ENCODE measurements around the gene CD276. TPM values are rescaled to one million over a fixed set of nuclear protein-coding genes. Genes with fewer than 3 reads are reported as not detected.
"Not testable (repeated sequence)": the region's sequence is repeated elsewhere in the genome, so short reads cannot be mapped to it uniquely, and the experiment has no call there.

CD276 gene
- total RNA-seq = not detected

- peak; percentile 64 for ATAC-seq
- H3K27me3 Mint-ChIP-seq (ENCODE audit: low read depth) = peaks cover 75% of the 10 kb centered on the region
- CTCF ChIA-PET = interaction anchor here (0.8 to 4.4 kb wide), 4 partner anchors 16 to 47 kb away, joined by 3 to 25 read pairs (median 7); no protein-coding TSS in a partner anchor
- no peak within 1 kb of the TSS for H3K4me3 Mint-ChIP-seq
- peak; percentile 20 for DNase-seq
- POLR2A ChIA-PET = no interaction called here
- no peaks in the 10 kb centered on the region for H3K36me3 Mint-ChIP-seq (ENCODE audit: low read depth)
- no peak within 1 kb of the TSS for H3K27ac Mint-ChIP-seq
- H3K9me3 Mint-ChIP-seq (ENCODE audit: insufficient read depth) = no peaks in the 10 kb centered on the region
- H3K4me1 Mint-ChIP-seq (ENCODE audit: low read depth) = peaks cover 11% of the 10 kb centered on the region
These were observed at the start of gene CD276 for GRCh38 chr15:73683777-73684580. Gene CD276, plus strand, starts transcription at chr15:73684383. Its CDS starts 15,257 bp downstream, at chr15:73699640.

DNA sequence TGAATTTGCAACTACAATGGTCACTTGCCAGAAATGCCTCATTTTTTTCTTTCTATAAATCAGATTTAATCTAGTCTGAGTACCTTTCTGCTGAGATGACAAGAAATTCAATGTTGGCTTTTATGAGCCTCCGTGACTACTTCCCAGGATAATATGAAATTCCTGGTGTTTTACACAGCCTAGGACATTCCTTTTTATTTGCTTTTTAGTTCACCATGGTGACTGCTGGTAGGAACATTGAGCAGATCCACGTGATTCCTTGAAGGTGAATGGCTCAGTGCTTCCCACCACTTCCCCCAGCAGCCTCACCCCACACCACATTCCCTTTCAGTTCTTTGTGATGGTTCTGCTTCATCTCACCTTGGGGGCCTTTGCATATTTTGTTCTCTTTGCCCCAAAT lies 46.7 kb upstream of the CD276 start:
- H3K27me3 Mint-ChIP-seq (ENCODE audit: low read depth) = peaks cover 26% of the 10 kb centered on the region
- no peaks in the 10 kb centered on the region for H3K36me3 Mint-ChIP-seq (ENCODE audit: low read depth)
- peaks cover 11% of the 10 kb centered on the region for H3K4me1 Mint-ChIP-seq (ENCODE audit: low read depth)
- ChIA-PET POLR2A (interaction anchor here (0.6 to 1.2 kb wide), 2 partner anchors 77 to 335 kb away, joined by 3 to 4 read pairs; no protein-coding TSS in a partner anchor), CTCF (interaction anchor here (0.8 to 10.1 kb wide), 28 partner anchors 9 to 360 kb away, joined by 3 to 228 read pairs (median 14); partner anchors contain the start of gene CD276)
- H3K9me3 Mint-ChIP-seq (ENCODE audit: insufficient read depth) = no peaks in the 10 kb centered on the region
- no peak for ATAC-seq
- no peak overlapping the region for H3K4me3 Mint-ChIP-seq
- H3K27ac Mint-ChIP-seq = no peak overlapping the region
- no peak for DNase-seq

GRCh38 chr15:73639464-73639863 lies 44.7 kb upstream of the CD276 start:
- H3K36me3 Mint-ChIP-seq (ENCODE audit: low read depth); DNase-seq; H3K4me1 Mint-ChIP-seq (ENCODE audit: low read depth): not testable (repeated sequence)

GRCh38 chr15:73647259-73648013 lies 36.7 kb upstream of the CD276 start:
- H3K9me3 Mint-ChIP-seq (ENCODE audit: insufficient read depth) = no peaks in the 10 kb centered on the region
- CTCF ChIA-PET = interaction anchor here (3.1 kb wide), 1 partner anchor 11 kb away, joined by 18 read pairs; no protein-coding TSS in a partner anchor
- ATAC-seq = no peak

More at GRCh38 chr15:73639464-73639863, 44.7 kb upstream of the CD276 start:
- peaks cover 27% of the 10 kb centered on the region for H3K27me3 Mint-ChIP-seq (ENCODE audit: low read depth)
- CTCF ChIA-PET = interaction anchor here (0.7 to 10.1 kb wide), 4 partner anchors 32 to 65 kb away, joined by 3 to 228 read pairs (median 4); no protein-coding TSS in a partner anchor
- H3K9me3 Mint-ChIP-seq (ENCODE audit: insufficient read depth); H3K27ac Mint-ChIP-seq; H3K4me3 Mint-ChIP-seq; ATAC-seq; POLR2A ChIA-PET: not testable (repeated sequence)

GRCh38 chr15:73648014-73648295 lies 36.2 kb upstream of the CD276 start:
- ChIA-PET POLR2A (no interaction called here), CTCF (interaction anchor here (3.1 kb wide), 1 partner anchor 11 kb away, joined by 18 read pairs; no protein-coding TSS in a partner anchor)
- H3K4me1 Mint-ChIP-seq (ENCODE audit: low read depth) = peaks cover 6% of the 10 kb centered on the region
- ATAC-seq (no peak), DNase-seq (no peak)
- no peaks in the 10 kb centered on the region for H3K36me3 Mint-ChIP-seq (ENCODE audit: low read depth)
- no peak overlapping the region for H3K27ac Mint-ChIP-seq
- H3K27me3 Mint-ChIP-seq (ENCODE audit: low read depth) = peaks cover 14% of the 10 kb centered on the region
- H3K9me3 Mint-ChIP-seq (ENCODE audit: insufficient read depth) = no peaks in the 10 kb centered on the region
- no peak overlapping the region for H3K4me3 Mint-ChIP-seq

More at GRCh38 chr15:73647259-73648013, 36.7 kb upstream of the CD276 start:
- no peak overlapping the region for H3K4me3 Mint-ChIP-seq
- H3K27ac Mint-ChIP-seq = no peak overlapping the region
- peaks cover 14% of the 10 kb centered on the region for H3K27me3 Mint-ChIP-seq (ENCODE audit: low read depth)
- H3K36me3 Mint-ChIP-seq (ENCODE audit: low read depth) = no peaks in the 10 kb centered on the region
- POLR2A ChIA-PET = no interaction called here
- peaks cover 6% of the 10 kb centered on the region for H3K4me1 Mint-ChIP-seq (ENCODE audit: low read depth)
- DNase-seq = no peak

- H3K4me3 Mint-ChIP-seq = no peak overlapping the region
- no peaks in the 10 kb centered on the region for H3K36me3 Mint-ChIP-seq (ENCODE audit: low read depth)
- no peak for DNase-seq
- ChIA-PET CTCF (interaction anchor here (0.7 to 1.7 kb wide), 6 partner anchors 10 to 54 kb away, joined by 3 to 13 read pairs (median 3); no protein-coding TSS in a partner anchor), POLR2A (no interaction called here)
- no peak overlapping the region for H3K27ac Mint-ChIP-seq
- peaks cover 6% of the 10 kb centered on the region for H3K4me1 Mint-ChIP-seq (ENCODE audit: low read depth)
- H3K9me3 Mint-ChIP-seq (ENCODE audit: insufficient read depth) = no peaks in the 10 kb centered on the region
- peaks cover 18% of the 10 kb centered on the region for H3K27me3 Mint-ChIP-seq (ENCODE audit: low read depth)
- ATAC-seq = no peak
These were observed 33.6 kb upstream of the CD276 start for GRCh38 chr15:73650416-73651126.

DNA sequence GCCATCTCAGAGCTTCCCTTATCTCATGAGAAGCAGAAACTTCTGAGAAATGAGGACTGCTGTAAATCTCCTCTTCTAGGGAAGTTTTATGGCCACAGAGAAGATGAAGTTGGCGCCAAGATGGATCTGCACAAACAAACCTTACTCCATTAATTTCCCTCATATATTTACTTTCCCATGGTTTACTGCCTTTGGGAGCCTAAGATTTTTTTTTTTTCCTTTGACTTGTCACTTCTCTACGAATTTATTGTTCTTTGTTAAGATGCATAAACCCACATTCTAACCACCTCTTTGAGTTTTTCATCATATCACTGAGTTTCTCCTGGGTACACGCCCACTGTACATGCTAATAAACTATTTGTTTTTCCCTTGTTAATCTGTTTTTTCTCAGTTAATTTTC lies 29.5 kb upstream of the CD276 start:
- no peak overlapping the region for H3K4me3 Mint-ChIP-seq
- ChIA-PET CTCF (no interaction called here), POLR2A (no interaction called here)
- H3K4me1 Mint-ChIP-seq (ENCODE audit: low read depth) = peaks cover 7% of the 10 kb centered on the region
- no peak overlapping the region for H3K27ac Mint-ChIP-seq
- peaks cover 16% of the 10 kb centered on the region for H3K27me3 Mint-ChIP-seq (ENCODE audit: low read depth)
- H3K9me3 Mint-ChIP-seq (ENCODE audit: insufficient read depth) = no peaks in the 10 kb centered on the region
- DNase-seq (no peak), ATAC-seq (no peak)
- no peaks in the 10 kb centered on the region for H3K36me3 Mint-ChIP-seq (ENCODE audit: low read depth)

GRCh38 chr15:73655724-73656123 lies 28.5 kb upstream of the CD276 start:
- ChIA-PET CTCF (no interaction called here), POLR2A (no interaction called here)
- ATAC-seq (no peak), DNase-seq (no peak)
- H3K27ac Mint-ChIP-seq = no peak overlapping the region
- H3K36me3 Mint-ChIP-seq (ENCODE audit: low read depth) = no peaks in the 10 kb centered on the region
- H3K9me3 Mint-ChIP-seq (ENCODE audit: insufficient read depth) = no peaks in the 10 kb centered on the region
- peaks cover 8% of the 10 kb centered on the region for H3K4me1 Mint-ChIP-seq (ENCODE audit: low read depth)
- peaks cover 18% of the 10 kb centered on the region for H3K27me3 Mint-ChIP-seq (ENCODE audit: low read depth)
- no peak overlapping the region for H3K4me3 Mint-ChIP-seq

DNA sequence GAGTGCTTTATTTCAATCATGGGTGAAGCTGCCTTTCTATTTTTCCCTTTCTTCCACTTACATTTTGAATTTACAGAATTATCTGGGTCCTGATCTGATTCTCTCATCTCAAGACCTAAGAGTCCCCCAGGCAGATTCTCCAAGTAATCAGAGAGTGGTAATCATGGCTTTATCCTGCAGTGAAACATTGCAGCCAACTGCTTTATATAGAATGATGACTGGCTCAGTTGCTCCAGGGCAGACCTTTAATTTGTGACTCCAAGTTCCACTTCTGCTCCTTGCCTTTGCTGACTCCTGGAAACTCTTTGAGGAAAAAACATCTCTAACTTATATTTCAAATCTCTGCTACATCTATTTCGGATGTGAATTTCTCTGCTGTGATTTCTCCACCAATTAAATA lies 25.5 kb upstream of the CD276 start:
- Mint-ChIP-seq H3K27me3 (ENCODE audit: low read depth) (peaks cover 25% of the 10 kb centered on the region), H3K36me3 (ENCODE audit: low read depth) (no peaks in the 10 kb centered on the region)
- POLR2A ChIA-PET = no interaction called here

DNA sequence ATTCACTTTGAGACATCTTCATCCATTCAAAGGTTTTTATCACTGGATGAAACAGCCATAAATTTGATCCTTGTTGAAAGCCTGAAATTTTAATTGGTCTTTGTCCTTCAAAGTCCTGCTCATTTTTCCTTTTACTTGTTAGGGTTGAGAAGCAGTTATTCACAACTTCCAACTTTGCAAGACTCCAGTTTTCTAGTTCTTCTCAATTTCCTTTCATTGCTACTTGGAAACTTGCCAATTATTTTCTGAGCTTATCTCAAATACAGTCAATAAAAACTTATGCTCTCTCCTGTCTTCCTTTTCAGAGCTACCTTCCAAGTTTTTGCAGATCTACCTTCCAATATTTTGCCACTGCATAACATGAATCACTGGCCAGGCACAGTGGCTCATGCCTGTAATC lies 23.7 kb upstream of the CD276 start:
- no peak for ATAC-seq
- no peaks in the 10 kb centered on the region for H3K9me3 Mint-ChIP-seq (ENCODE audit: insufficient read depth)
- H3K27ac Mint-ChIP-seq = no peak overlapping the region
- CTCF ChIA-PET = interaction anchor here (0.9 to 1.4 kb wide), 4 partner anchors 9 to 40 kb away, joined by 3 to 4 read pairs (median 3); no protein-coding TSS in a partner anchor
- no peak overlapping the region for H3K4me3 Mint-ChIP-seq
- peaks cover 6% of the 10 kb centered on the region for H3K4me1 Mint-ChIP-seq (ENCODE audit: low read depth)
- DNase-seq = no peak
- no peaks in the 10 kb centered on the region for H3K36me3 Mint-ChIP-seq (ENCODE audit: low read depth)
- H3K27me3 Mint-ChIP-seq (ENCODE audit: low read depth) = peaks cover 21% of the 10 kb centered on the region
- POLR2A ChIA-PET = no interaction called here

More for the DNA sequence above, 25.5 kb upstream of the CD276 start:
- peaks cover 6% of the 10 kb centered on the region for H3K4me1 Mint-ChIP-seq (ENCODE audit: low read depth)
- no peak overlapping the region for H3K4me3 Mint-ChIP-seq
- no peak for ATAC-seq
- DNase-seq = no peak
- no peaks in the 10 kb centered on the region for H3K9me3 Mint-ChIP-seq (ENCODE audit: insufficient read depth)
- CTCF ChIA-PET = interaction anchor here (1.5 kb wide), 1 partner anchor 22 kb away, joined by 5 read pairs; no protein-coding TSS in a partner anchor
- no peak overlapping the region for H3K27ac Mint-ChIP-seq

DNA sequence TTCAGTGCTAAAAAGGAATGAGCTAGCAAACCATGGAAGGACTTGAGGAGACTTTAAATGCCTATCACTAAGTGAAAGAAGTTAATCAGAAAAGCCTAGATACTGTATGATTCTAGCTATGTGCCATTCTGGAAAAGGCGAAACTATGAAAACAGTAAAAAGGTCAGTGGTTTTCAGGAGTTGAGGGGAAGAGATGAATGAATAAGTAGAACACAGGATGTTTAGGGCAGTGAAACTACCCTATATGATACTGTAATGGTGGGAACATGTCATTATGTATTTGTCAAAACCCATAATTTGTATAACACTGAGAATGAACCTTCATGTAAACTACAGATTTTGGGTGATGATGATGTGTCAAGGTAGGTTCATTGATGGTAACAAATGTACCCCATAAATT lies 9.6 kb upstream of the CD276 start:
- Mint-ChIP-seq H3K4me1 (ENCODE audit: low read depth) (peaks cover 12% of the 10 kb centered on the region), H3K27me3 (ENCODE audit: low read depth) (peaks cover 32% of the 10 kb centered on the region), H3K36me3 (ENCODE audit: low read depth) (no peaks in the 10 kb centered on the region), H3K27ac (no peak overlapping the region), H3K9me3 (ENCODE audit: insufficient read depth) (no peaks in the 10 kb centered on the region), H3K4me3 (no peak overlapping the region)
- POLR2A ChIA-PET = no interaction called here
- DNase-seq (no peak), ATAC-seq (no peak)
- CTCF ChIA-PET = interaction anchor here (0.8 to 0.9 kb wide), 2 partner anchors 25 to 38 kb away, joined by 4 to 6 read pairs; no protein-coding TSS in a partner anchor
